HG02852 (cell line): Measurements from ENCODE around the gene ESPNL.
"Not testable (repeated sequence)": the region's sequence is repeated elsewhere in the genome, so short reads cannot be mapped to it uniquely, and the experiment has no call there.

Experiments
- ATAC-seq: cut with Tn5 transposase; IDR thresholded peaks from one replicate; pipeline ENCODE4 v1.9.1; 2021; ENCODE audit warnings: mild to moderate bottlenecking, moderate library complexity; ENCODE audit not compliant: unreplicated experiment

Gene ESPNL, protein sequence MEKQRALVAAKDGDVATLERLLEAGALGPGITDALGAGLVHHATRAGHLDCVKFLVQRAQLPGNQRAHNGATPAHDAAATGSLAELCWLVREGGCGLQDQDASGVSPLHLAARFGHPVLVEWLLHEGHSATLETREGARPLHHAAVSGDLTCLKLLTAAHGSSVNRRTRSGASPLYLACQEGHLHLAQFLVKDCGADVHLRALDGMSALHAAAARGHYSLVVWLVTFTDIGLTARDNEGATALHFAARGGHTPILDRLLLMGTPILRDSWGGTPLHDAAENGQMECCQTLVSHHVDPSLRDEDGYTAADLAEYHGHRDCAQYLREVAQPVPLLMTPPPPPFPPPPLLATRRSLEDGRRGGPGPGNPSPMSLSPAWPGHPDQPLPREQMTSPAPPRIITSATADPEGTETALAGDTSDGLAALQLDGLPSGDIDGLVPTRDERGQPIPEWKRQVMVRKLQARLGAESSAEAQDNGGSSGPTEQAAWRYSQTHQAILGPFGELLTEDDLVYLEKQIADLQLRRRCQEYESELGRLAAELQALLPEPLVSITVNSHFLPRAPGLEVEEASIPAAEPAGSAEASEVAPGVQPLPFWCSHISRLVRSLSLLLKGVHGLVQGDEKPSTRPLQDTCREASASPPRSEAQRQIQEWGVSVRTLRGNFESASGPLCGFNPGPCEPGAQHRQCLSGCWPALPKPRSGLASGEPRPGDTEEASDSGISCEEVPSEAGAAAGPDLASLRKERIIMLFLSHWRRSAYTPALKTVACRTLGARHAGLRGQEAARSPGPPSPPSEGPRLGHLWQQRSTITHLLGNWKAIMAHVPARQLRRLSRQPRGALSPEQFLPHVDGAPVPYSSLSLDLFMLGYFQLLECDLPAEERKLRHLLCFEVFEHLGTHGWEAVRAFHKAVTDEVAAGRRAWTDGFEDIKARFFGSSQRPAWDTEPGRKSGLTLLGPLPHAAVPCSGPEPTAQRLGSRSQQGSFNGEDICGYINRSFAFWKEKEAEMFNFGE

DNA sequence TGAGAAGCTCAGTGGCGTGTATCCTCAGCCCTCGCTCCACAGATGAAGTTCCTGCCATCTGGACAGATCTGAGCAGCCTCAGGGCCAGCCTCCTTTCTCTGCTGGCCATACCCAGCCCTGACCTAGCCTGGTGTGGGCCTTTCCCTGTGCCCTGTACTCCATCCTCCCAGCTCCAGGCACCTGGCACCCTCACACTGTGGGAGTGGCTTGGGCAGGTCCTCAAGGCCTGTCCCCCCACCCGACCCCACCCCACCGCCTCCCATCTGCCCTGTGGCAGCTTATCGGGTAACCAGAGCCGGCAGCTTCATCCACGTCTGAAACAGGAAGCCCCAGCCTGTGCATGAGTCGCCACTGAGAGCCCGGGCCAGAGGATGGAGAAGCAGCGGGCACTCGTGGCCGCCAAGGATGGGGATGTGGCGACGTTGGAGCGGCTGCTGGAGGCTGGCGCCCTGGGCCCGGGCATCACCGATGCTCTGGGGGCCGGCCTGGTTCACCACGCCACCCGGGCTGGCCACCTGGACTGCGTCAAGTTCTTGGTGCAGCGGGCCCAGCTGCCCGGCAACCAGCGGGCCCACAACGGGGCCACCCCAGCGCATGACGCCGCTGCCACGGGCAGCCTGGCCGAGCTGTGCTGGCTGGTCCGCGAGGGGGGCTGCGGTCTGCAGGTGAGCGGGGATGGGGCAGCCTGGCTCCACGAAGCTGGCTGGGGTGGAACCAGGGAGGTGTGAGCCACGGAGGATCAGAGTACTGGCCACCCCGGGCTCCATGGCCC is at the start of gene ESPNL:
Gene ESPNL (plus strand): TSS at position 292 of the 772 bp plus-strand sequence. CDS start 80 bp downstream, at position 372.
- ATAC-seq, result no peak

DNA sequence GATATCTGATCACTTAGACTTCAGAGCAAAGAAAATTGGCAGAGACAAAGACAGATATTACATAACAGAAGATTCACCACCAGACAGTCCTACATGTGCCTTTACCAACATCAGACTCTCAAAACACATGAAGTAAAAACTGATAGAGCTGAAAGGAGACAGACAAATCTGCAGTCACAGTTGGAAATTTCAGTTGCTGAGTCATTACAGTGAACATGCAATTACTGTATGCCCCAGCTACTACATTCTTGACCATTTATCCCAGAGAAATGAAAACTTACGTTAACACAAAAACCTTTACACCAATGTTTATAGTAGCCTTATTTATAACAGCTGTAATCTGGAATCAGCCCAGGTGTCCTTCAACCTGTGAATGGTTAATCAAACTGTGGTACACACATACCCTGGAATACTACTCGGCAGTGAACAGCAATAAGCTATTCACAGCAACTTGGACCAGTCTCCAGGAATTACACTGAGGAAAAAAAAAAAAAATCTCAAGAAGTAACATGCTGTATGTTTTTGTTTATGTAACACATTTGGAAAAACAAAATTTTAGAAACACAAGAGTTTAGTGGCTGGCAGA is 46.9 kb upstream of the ESPNL start:
- ATAC-seq, result no peak

DNA sequence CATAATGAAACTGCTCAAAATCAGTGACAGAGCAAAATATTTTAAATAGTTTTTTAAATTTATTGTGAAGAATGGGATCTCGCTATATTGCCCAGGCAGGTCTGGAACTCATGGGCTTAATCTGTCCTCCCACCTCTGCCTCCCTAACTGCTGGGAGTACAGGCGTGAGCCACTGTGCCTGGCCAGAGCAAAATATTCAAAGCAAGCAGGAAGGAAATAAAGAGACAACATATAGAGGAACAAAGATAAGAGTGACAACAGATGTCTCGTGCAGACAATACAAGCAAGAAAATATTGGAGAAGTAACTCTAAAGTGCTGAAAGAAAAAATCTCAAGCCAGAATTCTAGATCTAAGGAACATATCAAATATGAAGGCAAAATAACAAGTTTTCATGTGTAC is 44.3 kb upstream of the ESPNL start:
- ATAC-seq, result no peak

DNA sequence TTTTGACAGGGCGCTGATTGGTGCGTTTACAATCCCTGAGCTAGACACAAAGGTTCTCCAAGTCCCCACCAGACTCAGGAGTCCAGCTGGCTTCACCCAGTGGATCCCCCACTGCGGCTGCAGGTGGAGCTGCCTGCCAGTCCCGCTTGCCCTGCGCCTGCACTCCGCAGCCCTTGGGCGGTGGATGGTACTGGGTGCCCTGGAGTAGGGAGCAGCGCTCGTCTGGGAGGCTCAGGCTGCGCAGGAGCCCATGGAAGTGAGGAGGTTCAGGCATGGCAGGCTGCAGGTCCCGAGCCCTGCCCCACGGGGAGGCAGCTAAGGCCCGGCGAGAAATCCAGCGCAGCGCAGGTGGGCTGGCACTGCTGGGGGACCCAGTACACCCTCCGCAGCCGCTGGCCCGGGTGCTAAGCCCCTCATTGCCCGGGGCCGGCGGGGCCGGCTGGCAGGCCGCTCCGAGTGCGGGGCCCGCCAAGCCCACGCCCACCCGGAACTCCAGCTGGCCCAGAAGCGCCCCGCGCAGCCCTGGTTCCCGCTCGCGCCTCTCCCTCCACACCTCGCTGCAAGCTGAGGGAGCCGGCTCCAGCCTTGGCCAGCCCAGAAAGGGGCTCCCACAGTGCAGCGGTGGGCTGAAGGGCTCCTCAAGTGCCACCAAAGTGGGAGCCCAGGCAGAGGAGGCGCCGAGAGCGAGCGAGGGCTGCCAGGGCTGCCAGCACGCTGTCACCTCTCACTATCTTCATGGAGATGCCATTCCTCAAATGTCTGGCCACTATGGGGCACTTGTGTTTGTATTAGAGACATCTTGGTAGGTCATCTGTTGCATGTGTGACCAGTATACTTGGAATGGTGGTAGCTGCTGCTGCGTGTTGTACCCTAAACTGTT is 42.2 kb upstream of the ESPNL start:
- not testable (repeated sequence) for ATAC-seq

DNA sequence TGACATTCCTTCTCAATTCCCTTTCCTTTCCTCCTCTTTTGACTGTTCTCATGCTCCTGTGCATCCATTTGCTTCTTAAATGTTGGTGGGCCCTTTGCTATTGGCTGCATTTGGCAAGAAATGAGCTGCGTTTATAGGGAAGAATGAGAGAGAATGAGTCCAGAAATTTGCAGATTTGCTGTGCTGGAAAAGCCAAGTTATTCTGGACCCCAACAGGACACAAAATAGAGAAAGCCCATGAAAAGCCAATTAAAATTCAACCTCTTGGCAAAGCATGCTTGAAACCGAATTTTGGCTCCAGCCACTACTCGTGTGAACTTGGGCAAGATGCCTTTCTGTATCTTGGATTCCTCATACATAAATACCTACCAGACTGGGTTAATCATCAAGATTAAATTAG is 40.6 kb upstream of the ESPNL start:
- ATAC-seq, result no peak

DNA sequence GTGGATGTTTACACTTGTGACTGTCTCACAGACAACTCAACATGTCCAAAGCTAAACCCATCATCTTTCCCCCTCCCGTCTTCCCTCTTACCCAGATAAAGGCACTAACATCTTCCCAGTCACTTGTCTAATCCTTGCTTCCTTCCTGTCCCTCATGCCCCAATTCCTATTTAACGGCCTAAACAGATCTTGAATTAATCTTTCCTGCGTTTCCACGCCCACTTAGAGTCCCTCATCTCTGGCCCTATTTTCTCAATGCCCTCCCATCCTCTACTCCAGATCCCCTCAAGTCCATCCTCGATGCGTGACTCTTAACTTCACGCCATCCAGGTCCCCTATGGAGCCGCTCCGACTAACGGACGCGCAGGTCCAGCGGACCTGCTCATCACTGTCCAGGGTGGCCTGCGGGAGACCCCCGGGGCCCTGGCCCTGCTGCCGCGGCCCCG is 40.0 kb upstream of the ESPNL start:
- ATAC-seq, result no peak

DNA sequence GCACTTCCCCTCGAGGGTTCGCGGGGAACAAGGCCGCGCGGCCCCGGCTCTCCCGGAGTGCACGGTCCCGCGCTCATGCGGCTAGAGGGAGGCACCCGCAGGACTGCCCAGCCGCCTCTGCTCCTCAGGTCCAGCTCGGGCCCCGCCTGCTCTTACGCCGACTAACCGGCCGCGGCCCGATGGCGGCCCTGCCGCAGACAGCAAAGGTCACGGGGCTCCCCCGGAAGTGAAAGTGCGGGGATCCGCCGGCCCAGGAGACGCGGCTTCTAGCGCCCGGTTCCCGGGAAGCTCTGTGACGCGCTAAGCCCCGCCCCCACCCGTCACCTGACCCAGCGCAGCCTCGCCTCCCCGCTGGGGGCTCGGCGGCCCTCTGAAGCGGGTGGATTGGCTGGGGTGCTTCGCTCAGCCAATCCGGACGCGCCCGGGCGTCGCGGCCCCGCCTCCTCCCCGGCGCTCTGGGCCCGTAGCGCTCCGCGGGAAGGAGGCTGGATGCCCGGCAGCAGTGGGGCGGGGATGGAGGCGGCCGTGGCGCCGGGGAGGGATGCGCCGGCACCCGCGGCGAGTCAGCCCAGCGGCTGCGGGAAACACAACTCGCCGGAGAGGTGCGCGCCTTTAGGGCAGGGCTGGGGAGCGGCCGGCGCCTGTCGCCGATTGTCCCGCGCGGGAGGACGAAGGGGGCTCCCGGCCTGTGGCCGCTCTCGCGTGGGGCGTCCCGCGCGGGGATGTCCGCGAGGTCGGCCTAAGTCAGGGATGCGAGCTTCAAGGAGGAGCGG is 39.4 kb upstream of the ESPNL start, which contains the start of gene SCLY:
Gene SCLY (plus strand): TSS at position 460 of the 773 bp plus-strand sequence. CDS start 54 bp downstream, at position 514.
- peak; percentile 94 for ATAC-seq

DNA sequence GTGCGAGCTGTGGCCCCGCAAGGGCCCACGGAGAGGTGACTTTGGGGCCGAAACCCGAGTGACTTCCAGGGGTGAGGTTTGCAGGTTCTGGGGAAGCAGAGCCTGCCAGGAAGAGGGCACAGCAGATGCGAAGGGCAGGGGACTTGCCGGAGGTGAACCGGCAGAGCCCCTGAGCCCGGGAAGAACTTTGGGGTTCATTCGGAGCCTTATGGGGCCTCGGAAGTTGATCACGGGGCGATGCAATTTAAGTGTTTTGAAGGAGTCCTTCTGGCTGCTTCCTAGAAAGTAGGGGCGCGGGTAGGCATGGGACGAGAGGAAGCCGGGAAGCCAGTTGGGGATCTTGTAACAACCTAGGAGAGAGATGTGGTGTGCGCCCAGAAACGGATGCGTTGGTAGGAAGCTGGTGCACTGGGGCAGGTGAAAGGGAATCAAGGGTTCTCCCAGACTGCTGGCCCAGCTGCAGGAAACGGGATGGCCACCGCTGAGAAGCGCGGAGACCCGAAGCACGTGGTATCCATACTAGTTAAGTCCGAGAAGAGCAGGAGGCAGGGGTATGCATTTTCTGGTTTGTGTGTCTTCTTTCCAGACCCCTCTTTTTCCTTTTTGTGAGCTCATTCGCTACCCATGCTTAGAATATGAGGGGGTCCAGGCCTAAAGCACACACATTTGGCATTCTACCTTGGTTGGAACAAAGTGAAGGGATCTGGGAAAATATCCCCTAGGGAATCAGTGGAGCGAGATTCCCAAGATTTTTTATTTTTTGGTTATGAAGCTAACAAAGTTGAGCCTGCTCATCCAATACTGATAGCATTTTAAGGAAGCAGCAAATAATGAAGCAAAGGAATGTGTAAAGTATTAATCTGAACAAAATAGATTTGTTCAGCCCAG is 38.6 kb upstream of the ESPNL start:
- ATAC-seq, result peak; percentile 19

DNA sequence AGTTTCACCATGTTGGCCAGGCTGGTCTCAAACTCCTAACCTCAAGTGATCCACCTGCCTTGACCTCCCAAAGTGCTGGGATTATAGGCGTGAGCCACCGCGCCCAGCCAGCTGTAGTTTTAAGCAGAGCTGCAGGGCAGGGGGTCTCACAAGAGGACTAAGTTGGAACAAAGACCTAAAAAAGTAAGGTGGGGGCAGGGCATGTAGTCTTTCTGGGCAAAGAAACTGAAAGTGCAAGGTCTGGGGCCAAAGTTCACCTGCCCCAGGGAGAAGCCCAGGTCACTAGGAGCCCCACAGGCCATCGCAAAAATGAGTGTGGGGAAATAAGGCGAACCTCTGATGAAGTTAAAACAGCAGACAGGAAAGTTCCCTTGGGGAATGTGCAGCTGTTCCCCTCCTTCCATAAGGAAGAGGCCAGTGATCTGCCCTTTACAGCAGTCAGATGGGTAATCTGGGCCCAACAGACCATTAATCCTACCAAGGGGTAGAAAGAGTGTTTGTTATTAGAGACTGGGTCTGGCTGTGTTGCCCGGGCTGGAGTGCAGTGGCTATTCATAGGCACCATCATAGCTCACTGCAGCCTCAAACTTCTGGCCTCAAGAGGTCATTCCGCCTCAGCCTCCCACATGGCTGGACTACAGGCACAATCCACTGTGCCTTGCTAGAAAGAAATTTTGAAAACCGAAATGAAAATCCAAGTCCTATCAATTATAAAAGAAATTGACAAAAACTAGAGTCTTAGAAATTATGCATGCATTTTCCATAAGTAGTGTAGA is 36.5 kb upstream of the ESPNL start:
- no peak for ATAC-seq

DNA sequence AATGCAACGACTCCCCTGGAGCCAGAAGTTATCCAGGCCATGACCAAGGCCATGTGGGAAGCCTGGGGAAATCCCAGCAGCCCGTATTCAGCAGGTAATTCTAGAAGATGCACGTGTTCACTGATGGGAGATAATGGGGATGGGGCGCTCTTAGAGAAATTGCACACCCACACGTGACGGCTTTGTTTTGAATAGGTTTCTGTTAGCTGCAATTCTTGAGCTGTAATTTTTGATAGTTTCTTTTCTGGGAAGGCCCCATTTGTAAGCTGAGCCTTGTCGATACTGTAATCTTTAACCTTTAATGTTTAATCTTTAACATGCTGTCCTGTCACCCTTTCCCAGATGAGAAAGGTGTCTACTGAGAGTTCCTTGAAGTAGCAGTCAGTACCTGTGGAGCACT is 35.8 kb upstream of the ESPNL start:
- no peak for ATAC-seq

DNA sequence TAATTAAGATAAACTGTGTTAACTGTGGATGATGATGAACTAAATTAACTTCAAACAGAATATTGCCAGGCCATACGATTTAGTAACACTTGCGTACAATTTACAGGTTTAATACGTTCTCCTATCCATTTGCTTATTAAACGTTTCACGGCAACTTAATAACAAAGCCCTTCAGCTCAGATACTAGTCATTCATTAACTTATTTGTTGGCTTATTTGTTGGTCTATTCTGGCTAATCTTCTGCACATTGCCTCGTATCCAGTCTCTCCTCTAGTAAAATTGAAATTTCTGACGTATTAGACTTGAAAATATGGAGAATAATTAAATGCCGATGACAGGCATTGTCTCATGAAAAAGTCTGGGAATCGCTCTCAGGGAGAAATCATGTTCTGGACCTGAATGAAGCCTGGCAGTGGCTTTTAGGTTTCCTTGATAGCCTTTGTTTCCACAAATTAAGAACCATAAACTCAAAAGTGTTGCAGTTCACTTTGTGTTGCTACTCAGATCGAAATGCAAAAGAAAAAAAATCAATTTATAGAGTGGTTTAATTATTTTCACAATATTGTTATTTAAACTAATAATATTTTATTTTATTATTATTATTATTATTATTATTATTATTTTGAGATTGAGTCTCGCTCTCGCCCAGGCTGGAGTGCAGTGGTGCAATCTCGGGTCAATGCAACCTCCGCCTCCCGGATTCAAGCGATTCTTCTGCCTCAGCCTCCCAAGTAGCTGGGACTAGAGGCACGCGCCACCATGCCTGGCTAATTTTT is 34.9 kb upstream of the ESPNL start:
- ATAC-seq, result no peak

DNA sequence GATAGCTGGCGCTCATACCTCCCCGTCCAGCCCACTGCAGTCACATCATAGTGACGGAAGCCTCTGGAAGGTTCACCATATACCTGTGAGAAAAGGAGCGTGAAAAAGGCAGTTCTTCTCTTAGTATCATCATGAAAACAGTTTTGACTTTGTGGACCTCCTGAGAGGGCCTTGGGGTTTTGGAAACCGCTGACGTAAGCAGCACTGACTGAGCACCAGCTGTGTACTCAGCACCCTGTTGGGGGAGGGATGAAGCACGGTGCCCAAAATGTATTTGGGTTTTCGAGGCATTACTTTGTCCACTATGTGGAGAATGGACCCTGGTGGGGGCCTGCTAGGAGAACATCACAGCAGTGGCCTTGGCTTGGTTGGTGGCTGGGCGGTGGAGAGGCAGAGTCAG is 33.9 kb upstream of the ESPNL start:
- no peak for ATAC-seq

DNA sequence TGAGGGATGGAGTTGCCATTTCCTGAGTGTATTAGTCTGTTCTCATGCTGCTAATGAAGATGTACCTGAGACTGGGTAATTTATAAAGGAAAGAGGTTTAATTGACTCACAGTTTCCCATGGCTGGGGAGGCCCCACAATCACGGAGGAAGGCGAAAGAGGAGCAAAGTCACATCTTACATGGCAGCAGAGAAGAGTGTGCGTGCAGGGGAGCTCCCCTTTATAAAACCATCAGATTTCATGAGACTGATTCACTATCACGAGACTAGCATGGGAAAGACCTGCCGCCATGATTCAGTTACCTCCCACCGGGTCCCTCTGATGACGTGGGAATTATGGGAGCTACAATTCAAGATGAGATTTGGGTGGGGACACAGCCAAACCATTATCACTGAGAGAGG is 33.4 kb upstream of the ESPNL start:
- ATAC-seq, result not testable (repeated sequence)

DNA sequence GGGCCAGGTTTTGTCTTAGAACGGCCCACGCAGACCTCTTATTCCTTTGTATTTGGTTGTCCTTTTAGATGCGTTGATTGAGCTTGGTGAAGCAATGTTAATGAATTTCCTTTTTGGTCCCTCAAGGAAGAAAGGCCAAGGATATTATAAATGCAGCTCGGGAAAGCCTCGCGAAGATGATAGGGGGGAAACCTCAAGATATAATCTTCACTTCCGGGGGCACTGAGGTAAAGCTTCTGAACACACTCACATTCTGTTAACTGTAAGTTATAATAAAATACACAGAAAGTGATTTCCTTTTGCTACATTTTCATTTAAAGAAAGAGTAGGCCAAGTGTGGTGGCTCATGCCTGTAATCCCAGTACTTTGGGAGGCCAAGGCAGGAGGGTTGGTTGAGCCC is 32.2 kb upstream of the ESPNL start:
- ATAC-seq, result no peak

DNA sequence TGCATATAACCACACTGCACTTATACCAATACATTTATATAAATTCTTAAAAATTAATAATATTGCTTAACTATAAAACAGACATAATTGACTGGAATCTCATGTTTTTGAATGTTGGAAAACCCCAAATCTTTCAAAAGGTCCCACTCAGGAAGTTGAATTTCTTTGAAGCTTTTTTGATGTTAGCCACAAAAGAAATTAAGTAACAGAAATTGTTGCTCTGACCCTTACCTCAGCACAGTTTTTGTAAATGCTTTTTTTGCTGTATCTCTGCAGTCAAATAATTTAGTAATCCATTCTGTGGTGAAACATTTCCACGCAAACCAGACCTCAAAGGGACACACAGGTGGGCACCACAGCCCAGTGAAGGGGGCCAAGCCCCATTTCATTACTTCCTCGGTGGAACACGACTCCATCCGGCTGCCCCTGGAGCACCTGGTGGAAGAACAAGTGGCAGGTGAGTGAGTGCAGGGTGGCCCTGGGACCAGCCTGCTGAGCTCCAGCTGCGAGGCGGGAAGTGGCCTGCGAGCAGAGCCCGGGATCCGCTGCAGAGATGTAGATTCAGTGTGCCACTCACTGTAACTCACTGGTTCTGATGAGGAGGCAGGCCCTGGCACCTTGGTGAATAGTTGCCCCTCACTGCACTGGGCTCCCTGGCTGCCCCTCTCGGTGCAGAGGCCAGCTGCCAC is 31.0 kb upstream of the ESPNL start:
- no peak for ATAC-seq

DNA sequence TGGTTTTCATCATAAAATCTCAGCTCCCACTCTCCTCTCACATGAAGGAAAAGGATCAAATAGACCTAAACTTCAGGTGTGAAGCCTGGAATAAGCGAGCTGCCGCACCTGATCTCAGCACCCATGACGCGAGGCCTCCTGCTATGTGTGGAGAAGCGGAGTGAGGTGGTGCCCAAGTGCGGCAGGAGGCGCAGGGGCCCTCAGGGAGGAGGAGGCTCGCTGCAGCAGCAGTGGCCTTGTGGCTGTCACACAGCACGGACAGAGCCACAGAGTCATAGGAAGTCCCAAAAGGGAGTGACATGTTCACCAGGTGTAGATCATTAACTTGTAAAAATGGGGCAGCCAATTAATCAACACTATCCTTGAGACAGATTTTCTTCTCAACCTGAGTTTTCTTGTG is 30.3 kb upstream of the ESPNL start:
- no peak for ATAC-seq
